GM23248 (cell line): ENCODE data around the gene WDR64. TPM values are rescaled to one million over a fixed set of nuclear protein-coding genes. Genes with fewer than 3 reads are reported as not detected.
A peak's percentile ranks its signal among the peaks of the same experiment; 100 is the strongest.

Experiments used
- DNase-seq: peaks from one replicate; pipeline ENCODE4 v3.0.0-alpha.2; 2015
- H2AFZ ChIP-seq: fragments of 200-600 bp; sonication (generic); 2 replicates; pipeline ENCODE4 v1.6.1; 2016; ENCODE audit warnings: antibody characterized with exemption
- H3F3A ChIP-seq: fragments of 200-600 bp; sonication (generic); 2 replicates; pipeline ENCODE4 v1.6.1; 2016; ENCODE audit warnings: mild to moderate bottlenecking, antibody characterized with exemption, mixed run types; ENCODE audit not compliant: insufficient read depth
- H3K27ac ChIP-seq: fragments of 200-600 bp; sonication (generic); 2 replicates; pipeline ENCODE4 v1.5.1; 2016; ENCODE audit warnings: mild to moderate bottlenecking
- H3K27me3 ChIP-seq: fragments of 200-600 bp; sonication (generic); replicated peaks from 2 replicates; pipeline ENCODE4 v1.6.1; 2016; ENCODE audit warnings: mild to moderate bottlenecking; ENCODE audit not compliant: insufficient read depth
- H3K36me3 ChIP-seq: fragments of 200-600 bp; sonication (generic); 2 replicates; pipeline ENCODE4 v1.6.1; 2016; ENCODE audit warnings: low read depth, mild to moderate bottlenecking
- H3K4me1 ChIP-seq: fragments of 200-600 bp; sonication (generic); 2 replicates; pipeline ENCODE4 v1.6.1; 2016; ENCODE audit warnings: mild to moderate bottlenecking; ENCODE audit not compliant: insufficient read depth
- H3K4me2 ChIP-seq: fragments of 200-600 bp; sonication (generic); one replicate; pipeline ENCODE4 v1.6.1; 2016; ENCODE audit warnings: mild to moderate bottlenecking; ENCODE audit not compliant: unreplicated experiment
- H3K4me3 ChIP-seq: fragments of 200-600 bp; sonication (generic); 2 replicates; pipeline ENCODE4 v1.5.1; 2016; ENCODE audit warnings: mild to moderate bottlenecking
- H3K79me2 ChIP-seq: fragments of 200-600 bp; sonication (generic); 2 replicates; pipeline ENCODE4 v1.6.1; 2016; ENCODE audit warnings: mild to moderate bottlenecking; ENCODE audit not compliant: insufficient read depth
- H3K9ac ChIP-seq: fragments of 200-600 bp; sonication (generic); 2 replicates; pipeline ENCODE4 v1.6.1; 2016; ENCODE audit warnings: mild to moderate bottlenecking
- H3K9me2 ChIP-seq: fragments of 200-600 bp; sonication (generic); 2 replicates; pipeline ENCODE4 v1.6.1; 2016; ENCODE audit warnings: mixed run types, mild to moderate bottlenecking, moderate library complexity; ENCODE audit not compliant: insufficient read depth
- H3K9me3 ChIP-seq: fragments of 200-600 bp; sonication (generic); one replicate; pipeline ENCODE4 v1.6.1; 2017; ENCODE audit warnings: low read depth
- H4K20me1 ChIP-seq: fragments of 200-600 bp; sonication (generic); 2 replicates; pipeline ENCODE4 v1.6.0; 2016; ENCODE audit not compliant: insufficient read depth
- EZH2 ChIP-seq: fragments of 200-600 bp; sonication (generic); IDR thresholded peaks from 2 replicates; pipeline ENCODE4 v1.6.1; 2018; ENCODE audit warnings: antibody characterized with exemption, mild to moderate bottlenecking; ENCODE audit not compliant: insufficient read depth, poor library complexity, severe bottlenecking
- EZH2phosphoT487 ChIP-seq: fragments of 200-600 bp; sonication (generic); IDR thresholded peaks from 2 replicates; pipeline ENCODE4 v1.6.1; 2018; ENCODE audit warnings: antibody characterized with exemption, moderate library complexity, mild to moderate bottlenecking, low read depth; ENCODE audit not compliant: insufficient read depth
- WGBS, 2 experiments: methylation state at CpG; one replicate each; pipeline ENCODE4 v1.1.6; 2015 to 2017; ENCODE audit warnings: low lambda C conversion rate in 2 of 2, low coverage in 1 of 2; ENCODE audit errors: missing lambda C conversion rate in 2 of 2; 5-methylcytosine and 5-hydroxymethylcytosine counted together
- in situ Hi-C: fragments of 300-500 bp; cut with MboI; formaldehyde crosslinking; loops from 2 replicates; pipeline ENCODE4 v1.15.0; 2020
- polyA plus RNA-seq: library from polyadenylated mRNA; unstranded; fragments of >200 nt; fragmentation: Nextera tagmentation; extraction: Ambion mirVana; gene quantifications from 2 replicates; pipeline ENCODE4 v1.2.1, GENCODE V29; 2016
- total RNA-seq: library from RNA; depleted of rRNA; stranded (reverse); fragments of >200 nt; shearing (Covaris generic); gene quantifications from 2 replicates; pipeline ENCODE4 v1.2.3, GENCODE V29; 2014

Gene WDR64
- total and polyA plus RNA-seq, 2 experiments from 2014 or later = not detected

- Histone ChIP-seq H3K9ac (no peak overlapping the region), H3F3A (peaks cover 12% of the 10 kb centered on the region), H4K20me1 (no peaks in the 10 kb centered on the region), H3K4me1 (peaks cover 32% of the 10 kb centered on the region), H2AFZ (no peak overlapping the region), H3K27me3 (no peaks in the 10 kb centered on the region), H3K4me3 (peak overlapping the region; percentile 3; the same call in 1 of the 2 replicates), H3K79me2 (peaks cover 33% of the 10 kb centered on the region), H3K4me2 (peak overlapping the region; percentile 26), H3K9me3 (no peaks in the 10 kb centered on the region), H3K27ac (no peak overlapping the region), H3K9me2 (no peaks in the 10 kb centered on the region), H3K36me3 (peaks cover 6% of the 10 kb centered on the region; the same call in 1 of the 2 replicates)
- in situ Hi-C loops = no loop called here
- no peak for TF ChIP-seq EZH2phosphoT487
- TF ChIP-seq EZH2 = no peak
- DNase-seq = peak; percentile 9
Measured at GRCh38 chr1:241637046-241637590, 15.0 kb upstream of the WDR64 start.

GRCh38 chr1:241637604-241638003, 14.5 kb upstream of the WDR64 start:
- peaks cover 33% of the 10 kb centered on the region for H3K79me2 ChIP-seq
- DNase-seq = peak; percentile 21

GRCh38 chr1:241638099-241638682, 13.9 kb upstream of the WDR64 start:
- H3K4me1 ChIP-seq = peaks cover 32% of the 10 kb centered on the region

More at GRCh38 chr1:241637604-241638003, 14.5 kb upstream of the WDR64 start:
- Histone ChIP-seq H3K36me3 (peaks cover 6% of the 10 kb centered on the region; the same call in 1 of the 2 replicates), H3K9me2 (no peaks in the 10 kb centered on the region), H3K4me3 (no peak overlapping the region), H3K27me3 (no peaks in the 10 kb centered on the region), H3K27ac (no peak overlapping the region), H3K9ac (no peak overlapping the region), H3K4me2 (peak overlapping the region; percentile 26), H3K4me1 (peaks cover 32% of the 10 kb centered on the region), H3F3A (peaks cover 12% of the 10 kb centered on the region), H2AFZ (no peak overlapping the region), H4K20me1 (no peaks in the 10 kb centered on the region), H3K9me3 (no peaks in the 10 kb centered on the region)
- TF ChIP-seq EZH2phosphoT487 = no peak
- TF ChIP-seq EZH2 = no peak
- in situ Hi-C loops = no loop called here
- WGBS, 2 experiments = 93 to 98% methylated on average over 4 of the region's 4 CpGs

GRCh38 chr1:241638909-241639622, 13.0 kb upstream of the WDR64 start:
- peak; percentile 32 for DNase-seq
- Histone ChIP-seq H3K27ac (no peak overlapping the region), H3K4me2 (peak overlapping the region; percentile 93), H4K20me1 (no peaks in the 10 kb centered on the region), H3K27me3 (no peaks in the 10 kb centered on the region), H3F3A (peaks cover 12% of the 10 kb centered on the region), H3K9me3 (no peaks in the 10 kb centered on the region), H3K36me3 (peaks cover 6% of the 10 kb centered on the region; the same call in 1 of the 2 replicates), H3K4me1 (peaks cover 32% of the 10 kb centered on the region), H2AFZ (peak overlapping the region; percentile 91), H3K79me2 (peaks cover 33% of the 10 kb centered on the region), H3K4me3 (peak overlapping the region; percentile 84), H3K9ac (peak overlapping the region; percentile 70), H3K9me2 (no peaks in the 10 kb centered on the region)
- no peak for TF ChIP-seq EZH2
- no peak for TF ChIP-seq EZH2phosphoT487
- 17 to 21% methylated on average over 11 of the region's 11 CpGs for WGBS, 2 experiments
- in situ Hi-C loops = no loop called here

More at GRCh38 chr1:241638099-241638682, 13.9 kb upstream of the WDR64 start:
- Histone ChIP-seq H4K20me1 (no peaks in the 10 kb centered on the region), H3K4me2 (peak overlapping the region; percentile 26), H3K27ac (no peak overlapping the region), H3K79me2 (peaks cover 33% of the 10 kb centered on the region), H3K36me3 (peaks cover 6% of the 10 kb centered on the region; the same call in 1 of the 2 replicates), H2AFZ (no peak overlapping the region), H3K9ac (no peak overlapping the region), H3F3A (peaks cover 12% of the 10 kb centered on the region), H3K27me3 (no peaks in the 10 kb centered on the region), H3K9me3 (no peaks in the 10 kb centered on the region), H3K4me3 (0 out of 2 replicates have a peak overlapping the region, but pooled peaks have one; percentile 84), H3K9me2 (no peaks in the 10 kb centered on the region)
- no peak for DNase-seq
- in situ Hi-C loops = no loop called here
- WGBS, 2 experiments = 95 to 97% methylated on average over 5 of the region's 5 CpGs
- TF ChIP-seq EZH2phosphoT487 = no peak
- TF ChIP-seq EZH2 = no peak
